HFFc6 (cell line): Measurements from ENCODE around the gene PMPCA. TPM values are rescaled to one million over a fixed set of nuclear protein-coding genes. Genes with fewer than 3 reads are reported as not detected.

Experiments
- DNase-seq: peaks from one replicate; pipeline ENCODE4 v3.0.0-alpha.2; 2018
- H3K27ac Mint-ChIP-seq: 2 replicates; pipeline ENCODE4 v1.8.0; 2020; ENCODE audit warnings: mild to moderate bottlenecking, mixed read lengths
- H3K27me3 Mint-ChIP-seq: 2 replicates; pipeline ENCODE4 v1.8.0; 2021; ENCODE audit warnings: mild to moderate bottlenecking, moderate library complexity, mixed read lengths; ENCODE audit not compliant: insufficient read depth
- H3K36me3 Mint-ChIP-seq: 2 replicates; pipeline ENCODE4 v1.8.0; 2021; ENCODE audit warnings: low read depth, mixed read lengths
- H3K4me1 Mint-ChIP-seq: 2 replicates; pipeline ENCODE4 v1.8.0; 2020; ENCODE audit warnings: low read depth, mixed read lengths
- H3K4me3 Mint-ChIP-seq: 2 replicates; pipeline ENCODE4 v1.8.0; 2020; ENCODE audit warnings: mild to moderate bottlenecking, moderate library complexity, mixed read lengths
- H3K9me3 Mint-ChIP-seq: 2 replicates; pipeline ENCODE4 v1.8.0; 2020; ENCODE audit warnings: mild to moderate bottlenecking, mixed read lengths
- total RNA-seq, 6 experiments: library from RNA; stranded (reverse); fragmentation: NEBNext Ultra II Directional; extraction: Animal tissue kit (Norgen Biotek cat#: 25700); gene quantifications; 2 replicates in 1 of 6; 3 replicates in 5 of 6; pipeline ENCODE4 v1.2.3, GENCODE V29; 2021
- TF ChIP-seq, protein P1 (sequence below): fragments of 200-600 bp; sonication (generic); IDR thresholded peaks from 2 replicates; pipeline ENCODE4 v1.5.0; 2021; ENCODE audit warnings: antibody characterized with exemption, mild to moderate bottlenecking

PMPCA gene
- total RNA-seq, 6 experiments from 2014 or later, result 69.1 to 81.0 (median 75.9) TPM

DNA sequence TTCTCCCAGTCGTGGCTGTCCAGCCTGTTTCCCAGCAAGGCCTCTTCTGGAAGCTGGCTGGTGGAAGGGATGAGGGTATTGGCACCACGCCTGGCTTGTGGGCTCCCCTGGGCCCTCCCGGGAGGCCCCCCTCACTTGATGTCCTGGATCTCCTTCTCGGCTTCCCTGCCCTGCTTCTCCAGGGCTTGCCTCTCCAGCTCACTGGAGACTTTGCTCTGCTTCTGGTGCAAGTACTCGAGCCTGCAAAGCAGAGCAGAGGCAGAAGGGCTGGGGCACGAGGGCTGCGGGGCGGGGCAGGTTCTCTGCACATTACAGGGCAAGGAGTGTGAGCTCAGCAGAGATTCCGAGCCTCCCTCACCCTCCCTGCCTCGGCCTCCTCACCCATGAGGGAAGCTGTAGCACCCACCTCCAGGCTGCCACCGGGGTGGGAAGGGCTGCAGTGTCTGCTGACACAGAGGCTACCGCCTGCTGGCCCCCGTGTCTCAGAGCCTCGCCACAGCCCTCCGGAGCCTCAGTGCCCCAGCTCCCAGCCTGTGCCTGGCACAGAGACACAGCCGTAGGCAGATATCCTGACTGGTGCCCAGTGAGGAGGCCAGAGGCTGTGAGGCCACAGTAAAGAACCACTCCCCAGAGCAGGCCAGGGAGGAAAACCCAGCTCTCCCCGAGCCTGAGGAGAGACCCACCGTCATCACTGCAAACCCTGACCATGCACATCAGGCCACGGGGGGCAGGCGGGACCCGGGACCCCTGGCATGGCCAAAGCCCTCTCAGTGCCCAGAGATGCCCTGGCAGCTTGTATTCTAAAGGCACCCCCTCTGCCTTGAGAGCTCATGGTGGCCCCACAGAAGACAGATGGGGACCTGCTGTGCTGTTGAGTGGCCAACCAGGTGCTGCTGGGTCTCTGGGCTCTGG is 17.7 kb upstream of the PMPCA start:
- Mint-ChIP-seq H3K27me3 (0 out of 2 replicates have a peak, but pooled peaks cover 2% of the 10 kb centered on the region), H3K4me3 (no peak overlapping the region), H3K9me3 (no peaks in the 10 kb centered on the region), H3K4me1 (no peaks in the 10 kb centered on the region), H3K36me3 (peaks cover 20% of the 10 kb centered on the region), H3K27ac (no peak overlapping the region)
- TF ChIP-seq, protein P1, sequence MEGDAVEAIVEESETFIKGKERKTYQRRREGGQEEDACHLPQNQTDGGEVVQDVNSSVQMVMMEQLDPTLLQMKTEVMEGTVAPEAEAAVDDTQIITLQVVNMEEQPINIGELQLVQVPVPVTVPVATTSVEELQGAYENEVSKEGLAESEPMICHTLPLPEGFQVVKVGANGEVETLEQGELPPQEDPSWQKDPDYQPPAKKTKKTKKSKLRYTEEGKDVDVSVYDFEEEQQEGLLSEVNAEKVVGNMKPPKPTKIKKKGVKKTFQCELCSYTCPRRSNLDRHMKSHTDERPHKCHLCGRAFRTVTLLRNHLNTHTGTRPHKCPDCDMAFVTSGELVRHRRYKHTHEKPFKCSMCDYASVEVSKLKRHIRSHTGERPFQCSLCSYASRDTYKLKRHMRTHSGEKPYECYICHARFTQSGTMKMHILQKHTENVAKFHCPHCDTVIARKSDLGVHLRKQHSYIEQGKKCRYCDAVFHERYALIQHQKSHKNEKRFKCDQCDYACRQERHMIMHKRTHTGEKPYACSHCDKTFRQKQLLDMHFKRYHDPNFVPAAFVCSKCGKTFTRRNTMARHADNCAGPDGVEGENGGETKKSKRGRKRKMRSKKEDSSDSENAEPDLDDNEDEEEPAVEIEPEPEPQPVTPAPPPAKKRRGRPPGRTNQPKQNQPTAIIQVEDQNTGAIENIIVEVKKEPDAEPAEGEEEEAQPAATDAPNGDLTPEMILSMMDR, result no peak
- DNase-seq, result no peak

DNA sequence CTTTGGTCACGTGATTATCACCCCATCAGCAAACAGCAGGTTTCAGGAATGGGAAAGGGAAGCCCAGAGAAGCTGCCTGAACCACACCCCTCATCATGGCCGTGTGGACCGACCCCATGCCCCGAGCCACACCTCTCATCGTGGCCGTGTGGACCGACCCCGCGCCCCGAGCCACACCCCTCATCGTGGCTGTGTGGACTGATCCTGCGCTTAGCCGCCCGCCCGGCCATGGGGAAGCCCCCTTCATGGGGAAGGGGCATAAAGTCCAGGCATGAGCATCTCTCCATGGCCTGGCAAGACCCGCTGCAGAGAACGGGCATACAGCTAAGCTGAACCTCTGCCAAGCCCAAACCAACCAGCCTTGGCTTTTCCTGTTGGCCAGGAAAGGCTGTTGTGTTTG is 16.9 kb upstream of the PMPCA start:
- 0 out of 2 replicates have a peak, but pooled peaks cover 2% of the 10 kb centered on the region for H3K27me3 Mint-ChIP-seq
- TF ChIP-seq, protein P1, result no peak
- H3K27ac Mint-ChIP-seq, result no peak overlapping the region
- H3K4me1 Mint-ChIP-seq, result peaks cover 5% of the 10 kb centered on the region
- no peaks in the 10 kb centered on the region for H3K9me3 Mint-ChIP-seq
- peaks cover 20% of the 10 kb centered on the region for H3K36me3 Mint-ChIP-seq
- no peak overlapping the region for H3K4me3 Mint-ChIP-seq
- no peak for DNase-seq

DNA sequence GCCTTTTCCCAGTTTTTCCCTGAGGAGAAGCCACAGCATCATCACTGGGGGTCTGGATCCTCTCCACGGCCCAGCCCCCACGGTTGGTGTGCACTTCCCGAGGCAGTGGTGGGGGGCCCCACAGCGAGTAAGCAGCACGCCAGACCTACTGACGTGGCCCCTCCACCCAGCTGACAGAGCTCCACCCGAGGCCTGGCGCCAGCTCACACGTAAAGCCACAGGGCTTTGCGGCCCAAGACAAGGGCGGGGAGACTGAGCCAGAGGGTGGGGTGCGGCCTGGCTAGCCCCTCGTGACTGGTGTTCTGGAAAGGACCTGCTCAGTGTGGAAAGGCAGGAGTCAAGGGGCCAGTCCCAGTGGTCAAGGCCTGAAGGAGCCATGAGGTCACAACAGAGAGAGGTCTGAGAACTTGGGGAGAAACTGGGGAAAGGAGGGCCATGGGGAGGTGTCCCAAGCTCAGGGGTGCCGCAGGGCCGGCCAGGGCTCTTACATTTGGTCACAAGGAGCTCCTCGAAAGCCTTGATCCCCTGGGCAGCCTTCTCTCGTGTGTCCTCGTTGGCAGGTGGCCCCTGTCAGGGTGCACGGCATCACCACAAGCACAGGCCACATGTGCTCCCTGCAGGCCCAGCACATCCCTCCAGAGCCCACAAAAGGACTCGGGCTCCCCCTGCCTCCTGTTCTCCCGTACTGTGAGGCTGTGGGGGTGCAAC is 16.0 kb upstream of the PMPCA start:
- H3K27ac Mint-ChIP-seq, result no peak overlapping the region
- TF ChIP-seq, protein P1, result no peak
- no peaks in the 10 kb centered on the region for H3K9me3 Mint-ChIP-seq
- H3K36me3 Mint-ChIP-seq, result peaks cover 20% of the 10 kb centered on the region
- peaks cover 14% of the 10 kb centered on the region for H3K4me1 Mint-ChIP-seq
- 0 out of 2 replicates have a peak, but pooled peaks cover 2% of the 10 kb centered on the region for H3K27me3 Mint-ChIP-seq
- DNase-seq, result no peak
- no peak overlapping the region for H3K4me3 Mint-ChIP-seq

DNA sequence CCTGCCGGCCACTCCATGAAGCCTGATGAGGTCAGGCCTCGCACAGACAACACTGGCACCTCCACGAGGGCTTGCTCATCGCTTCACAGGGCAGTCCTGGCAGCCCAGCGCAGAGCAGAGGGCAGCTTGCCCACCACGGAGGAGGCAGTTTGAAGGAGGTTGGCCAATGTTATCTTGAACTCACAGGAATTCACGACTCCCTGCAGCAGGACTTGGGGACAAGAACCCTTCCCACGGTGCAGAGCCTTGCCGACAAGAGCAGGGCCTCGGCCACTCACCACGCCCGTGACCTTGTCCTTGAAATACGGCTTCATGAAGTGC is 15.5 kb upstream of the PMPCA start:
- Mint-ChIP-seq H3K27ac (no peak overlapping the region), H3K27me3 (0 out of 2 replicates have a peak, but pooled peaks cover 2% of the 10 kb centered on the region), H3K4me1 (peaks cover 14% of the 10 kb centered on the region), H3K36me3 (peaks cover 16% of the 10 kb centered on the region), H3K9me3 (no peaks in the 10 kb centered on the region), H3K4me3 (no peak overlapping the region)
- TF ChIP-seq, protein P1, result no peak
- no peak for DNase-seq

DNA sequence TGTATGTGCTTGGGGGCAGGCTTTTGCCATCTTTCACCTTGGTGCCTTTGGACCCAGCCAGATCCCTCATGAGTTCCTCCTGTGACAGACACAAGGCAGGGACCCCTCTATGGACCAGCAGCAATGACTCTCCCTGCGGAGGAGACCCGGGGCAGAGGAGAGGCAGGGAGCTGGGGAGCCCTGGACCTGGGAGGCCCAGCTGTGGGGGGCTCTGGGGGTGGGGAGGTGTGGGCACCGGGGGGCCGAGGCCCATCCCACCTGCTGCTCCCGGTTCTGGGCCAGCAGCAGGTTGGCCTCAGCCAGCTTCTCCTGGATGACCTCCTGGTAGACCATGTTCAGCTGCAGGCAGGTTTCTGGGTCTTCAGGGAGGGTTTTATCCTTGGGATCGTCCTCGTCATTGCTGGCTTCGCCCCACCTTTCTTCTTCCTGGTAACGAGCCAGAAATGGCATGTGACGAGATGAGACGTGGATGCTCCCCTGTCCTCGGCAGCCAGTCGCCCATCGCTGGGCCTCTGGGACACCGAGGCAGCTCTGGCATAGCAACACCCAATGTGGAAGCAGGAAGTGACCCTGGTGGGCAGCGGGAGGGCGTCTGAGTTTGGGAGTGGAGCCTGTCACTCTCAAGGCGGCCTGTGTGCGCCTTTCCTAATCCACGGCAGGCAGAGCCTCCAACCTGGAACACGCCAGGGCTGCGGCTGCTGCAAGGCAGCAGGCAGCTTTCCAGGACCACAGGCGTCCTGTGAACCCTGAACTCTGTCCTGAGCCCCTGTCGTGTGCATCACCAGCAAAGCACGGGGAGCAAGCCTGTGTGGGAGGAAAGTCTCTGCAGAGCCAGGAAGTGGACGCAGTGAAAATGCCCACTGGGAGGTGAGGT is 14.9 kb upstream of the PMPCA start:
- Mint-ChIP-seq H3K4me3 (no peak overlapping the region), H3K4me1 (peaks cover 14% of the 10 kb centered on the region), H3K36me3 (peaks cover 16% of the 10 kb centered on the region), H3K27ac (no peak overlapping the region), H3K9me3 (no peaks in the 10 kb centered on the region), H3K27me3 (0 out of 2 replicates have a peak, but pooled peaks cover 2% of the 10 kb centered on the region)
- TF ChIP-seq, protein P1, result no peak
- no peak for DNase-seq
